GM21825 (cell line): ENCODE results near the gene GNB1L.

Source experiments
- ATAC-seq: cut with Tn5 transposase; IDR thresholded peaks from one replicate; pipeline ENCODE4 v1.9.1; 2021; ENCODE audit warnings: mild to moderate bottlenecking, moderate library complexity; ENCODE audit not compliant: unreplicated experiment

Gene GNB1L

GRCh38 chr22:19854778-19855503 lies at the start of gene GNB1L, which contains the start of gene RTL10:
Gene GNB1L (minus strand): TSS chr22:19854874. CDS start chr22:19821355, 33,519 bp downstream.
Gene RTL10 (minus strand): TSS chr22:19854874. CDS start chr22:19852261, 2,613 bp downstream.
- peak; percentile 71 for ATAC-seq

- no peak for ATAC-seq
Measured at GRCh38 chr22:19904174-19904856, 49.6 kb upstream of the GNB1L start.

- no peak for ATAC-seq
Measured at GRCh38 chr22:19903513-19903912, 48.8 kb upstream of the GNB1L start.

- no peak for ATAC-seq
Measured at GRCh38 chr22:19903031-19903430, 48.4 kb upstream of the GNB1L start.

- ATAC-seq = no peak
Measured at GRCh38 chr22:19902245-19902715, 47.6 kb upstream of the GNB1L start.

GRCh38 chr22:19901577-19902244 lies 47.0 kb upstream of the GNB1L start:
- ATAC-seq = no peak

- ATAC-seq = no peak
Measured at GRCh38 chr22:19900707-19901436, 46.2 kb upstream of the GNB1L start.

GRCh38 chr22:19898831-19899567 lies 44.3 kb upstream of the GNB1L start:
- ATAC-seq = no peak

GRCh38 chr22:19898145-19898544 lies 43.5 kb upstream of the GNB1L start:
- no peak for ATAC-seq

GRCh38 chr22:19897726-19898125 lies 43.1 kb upstream of the GNB1L start:
- ATAC-seq = no peak

- ATAC-seq = no peak
Measured at GRCh38 chr22:19896665-19897355, 42.1 kb upstream of the GNB1L start.

GRCh38 chr22:19895160-19895849 lies 40.6 kb upstream of the GNB1L start:
- no peak for ATAC-seq

GRCh38 chr22:19893363-19893762 lies 38.7 kb upstream of the GNB1L start:
- ATAC-seq = no peak

GRCh38 chr22:19892925-19893324 lies 38.3 kb upstream of the GNB1L start:
- no peak for ATAC-seq

GRCh38 chr22:19892257-19892879 lies 37.7 kb upstream of the GNB1L start:
- no peak for ATAC-seq

GRCh38 chr22:19891317-19892256 lies 36.9 kb upstream of the GNB1L start:
- no peak for ATAC-seq

- ATAC-seq = no peak
Measured at GRCh38 chr22:19890502-19891316, 36.0 kb upstream of the GNB1L start.
